Smooth muscle cell of the coronary artery (primary cell): Measurements from ENCODE around the gene PCDHB1. TPM values are rescaled to one million over a fixed set of nuclear protein-coding genes. Genes with fewer than 3 reads are reported as not detected.

Source experiments
- total RNA-seq: library from RNA; depleted of rRNA; stranded (reverse); fragments of >200 nt; gene quantifications from 2 replicates; pipeline ENCODE4 v1.2.3, GENCODE V29; 2014; ENCODE audit warnings: low replicate concordance

PCDHB1 gene, protein sequence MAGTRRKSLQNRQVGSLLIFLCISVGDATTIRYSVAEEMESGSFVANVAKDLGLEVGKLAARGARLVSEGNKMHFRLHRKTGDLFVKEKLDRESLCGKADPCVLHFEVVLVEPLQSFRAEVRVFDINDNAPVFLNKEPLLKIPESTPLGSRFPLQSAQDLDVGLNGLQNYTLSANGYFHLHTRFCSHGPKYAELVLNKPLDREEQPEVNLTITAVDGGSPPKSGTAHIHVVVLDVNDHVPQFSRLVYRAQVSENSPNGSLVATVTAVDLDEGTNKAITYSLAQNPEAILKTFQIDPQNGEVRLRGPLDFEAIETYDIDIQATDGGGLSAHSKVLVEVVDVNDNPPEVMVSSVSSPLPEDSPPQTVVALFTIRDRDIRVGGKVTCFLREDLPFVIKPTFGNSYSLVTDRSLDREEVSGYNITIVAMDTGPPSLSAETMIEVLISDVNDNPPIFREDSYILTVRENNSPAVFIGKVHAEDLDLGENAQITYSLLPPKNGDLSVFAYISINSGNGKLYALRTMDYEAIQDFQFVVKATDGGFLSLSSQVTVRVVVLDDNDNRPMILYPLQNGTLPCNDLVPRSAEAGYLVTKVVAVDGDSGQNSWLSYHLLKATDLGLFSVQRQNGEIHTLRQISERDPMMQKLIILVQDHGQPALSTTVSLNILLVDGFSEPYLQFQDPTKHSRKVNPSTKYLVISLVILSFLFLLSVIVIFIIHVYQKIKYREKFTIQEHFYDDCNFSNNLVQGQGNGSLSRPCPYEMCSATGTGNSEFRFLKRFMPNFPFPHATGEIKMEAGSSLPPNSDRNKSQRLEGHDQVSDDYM
- total RNA-seq: not detected in 2 replicates

DNA sequence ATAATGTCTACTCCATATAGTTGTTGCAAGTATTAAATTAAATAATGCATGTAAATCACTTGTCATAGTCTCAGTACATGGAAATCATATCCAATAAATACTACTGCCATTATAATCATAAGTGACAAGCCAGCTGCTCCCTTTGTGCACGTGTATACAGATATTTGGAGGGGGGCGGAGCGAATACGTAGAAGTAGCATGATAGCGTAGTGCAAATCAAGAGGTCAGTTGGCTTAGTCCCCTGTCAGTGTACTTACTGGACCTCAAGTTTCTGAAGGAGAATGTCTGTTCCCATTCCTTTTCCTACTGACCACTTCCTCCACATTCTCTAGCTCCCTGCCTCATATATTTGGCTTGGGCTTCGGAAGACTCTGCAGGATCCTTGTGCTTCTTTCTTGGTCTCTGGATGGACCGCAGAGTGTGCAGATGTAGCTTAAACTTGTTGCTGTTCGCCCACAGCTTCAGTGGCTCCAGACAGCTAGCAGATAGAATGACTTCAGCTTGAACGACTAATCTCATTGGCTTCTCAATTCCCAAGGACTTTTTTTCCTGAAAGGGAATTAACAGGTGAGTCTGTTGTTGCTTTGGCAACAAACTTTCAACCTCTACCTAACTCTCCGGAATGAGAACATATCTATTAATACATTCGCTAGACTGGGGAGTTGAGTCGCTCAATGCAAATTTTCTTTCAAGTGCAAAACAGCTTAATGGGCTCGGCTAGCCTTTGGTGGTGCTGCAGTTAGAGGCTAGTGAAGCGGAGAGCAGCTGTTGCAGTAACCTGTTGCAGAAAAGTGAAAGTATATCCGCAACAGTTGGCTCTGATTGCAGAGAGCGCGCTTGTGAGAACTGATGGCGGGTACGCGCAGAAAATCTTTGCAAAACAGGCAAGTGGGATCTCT lies at the start of gene PCDHB1:
Gene PCDHB1 (plus strand): TSS at position 753 of the 899 bp plus-strand sequence. CDS start 97 bp downstream, at position 850.

DNA sequence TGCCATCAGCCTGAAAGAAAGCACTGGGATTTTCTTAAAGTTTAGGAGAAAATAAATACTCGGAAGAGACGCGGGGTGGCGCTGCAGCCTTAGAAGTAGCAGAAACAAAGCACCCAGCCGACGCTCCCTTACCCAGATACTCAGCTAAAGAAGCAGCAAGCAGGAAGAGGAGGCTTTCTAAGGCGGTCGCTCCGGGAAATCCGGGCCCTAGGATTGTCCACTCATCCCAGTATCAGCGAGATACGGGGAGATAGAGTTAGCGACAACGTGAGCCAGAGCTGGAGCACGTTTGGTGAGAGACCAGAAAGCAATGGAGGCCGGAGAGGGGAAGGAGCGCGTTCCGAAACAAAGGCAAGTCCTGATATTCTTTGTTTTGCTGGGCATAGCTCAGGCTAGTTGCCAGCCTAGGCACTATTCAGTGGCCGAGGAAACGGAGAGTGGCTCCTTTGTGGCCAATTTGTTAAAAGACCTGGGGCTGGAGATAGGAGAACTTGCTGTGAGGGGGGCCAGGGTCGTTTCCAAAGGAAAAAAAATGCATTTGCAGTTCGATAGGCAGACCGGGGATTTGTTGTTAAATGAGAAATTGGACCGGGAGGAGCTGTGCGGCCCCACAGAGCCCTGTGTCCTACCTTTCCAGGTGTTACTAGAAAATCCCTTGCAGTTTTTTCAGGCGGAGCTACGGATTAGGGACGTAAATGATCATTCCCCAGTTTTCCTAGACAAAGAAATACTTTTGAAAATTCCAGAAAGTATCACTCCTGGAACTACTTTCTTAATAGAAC lies 43.5 kb downstream of the PCDHB1 start, which contains the start of gene PCDHB2:
Gene PCDHB2 (plus strand): TSS at position 135 of the 782 bp plus-strand sequence. CDS start 176 bp downstream, at position 311.

DNA sequence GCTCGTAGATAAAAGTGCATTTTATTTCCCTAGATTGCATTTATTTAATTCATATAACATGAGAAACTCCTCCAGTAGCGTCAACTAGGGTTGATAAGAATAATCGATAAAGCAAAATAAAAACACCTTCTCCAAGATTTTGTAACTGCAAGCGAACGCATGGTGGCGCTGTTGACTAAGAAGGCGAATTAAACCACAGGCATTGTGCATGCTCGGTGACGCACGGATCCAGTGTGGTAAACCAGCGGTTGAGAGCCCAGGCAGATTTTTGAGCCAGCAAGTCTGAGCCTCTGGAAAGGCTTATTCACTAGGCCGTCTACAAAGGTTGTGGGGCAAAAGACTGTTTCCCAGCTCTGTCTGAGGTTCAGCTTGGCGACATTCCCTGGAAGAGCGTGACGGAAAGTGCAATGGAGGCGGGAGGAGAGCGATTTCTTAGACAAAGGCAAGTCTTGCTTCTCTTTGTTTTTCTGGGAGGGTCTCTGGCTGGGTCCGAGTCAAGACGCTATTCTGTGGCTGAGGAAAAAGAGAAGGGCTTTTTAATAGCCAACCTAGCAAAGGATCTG lies 49.1 kb downstream of the PCDHB1 start, which contains the start of gene PCDHB3:
Gene PCDHB3 (plus strand): TSS at position 231 of the 563 bp plus-strand sequence. CDS start 177 bp downstream, at position 408.

Other genes with a start within 250 kb of the PCDHB1 start
- gene PCDHA4, start 244.3 kb upstream of the PCDHB1 start, total RNA-seq: 0.23 and 0.82 TPM in 2 replicates
- 0.08 TPM in 1 of 2 replicates, not detected in the other for gene PCDHA5, start 229.8 kb upstream of the PCDHB1 start, total RNA-seq
- gene PCDHA6, start 223.4 kb upstream of the PCDHB1 start, total RNA-seq: 0.53 and 2.9 TPM in 2 replicates
- gene PCDHA7, start 217.1 kb upstream of the PCDHB1 start, total RNA-seq: 0.75 and 1.5 TPM in 2 replicates
- gene PCDHA8, start 210.2 kb upstream of the PCDHB1 start, total RNA-seq: under 0.01 and 0.47 TPM in 2 replicates
- gene PCDHA9, start 203.0 kb upstream of the PCDHB1 start, total RNA-seq: under 0.01 and 0.23 TPM in 2 replicates
- gene PCDHA10, start 195.5 kb upstream of the PCDHB1 start, total RNA-seq: 0.08 and 1.4 TPM in 2 replicates
- 0.15 and 0.59 TPM in 2 replicates for gene PCDHA11, start 182.4 kb upstream of the PCDHB1 start, total RNA-seq
- gene PCDHA12, start 176.1 kb upstream of the PCDHB1 start, total RNA-seq: 0.15 and 0.59 TPM in 2 replicates
- 0.08 and 0.59 TPM in 2 replicates for gene PCDHA13, start 169.2 kb upstream of the PCDHB1 start, total RNA-seq
- gene PCDHAC1, start 125.1 kb upstream of the PCDHB1 start, total RNA-seq: under 0.01 and 0.35 TPM in 2 replicates
- 0.15 and 2.3 TPM in 2 replicates for gene PCDHAC2, start 84.9 kb upstream of the PCDHB1 start, total RNA-seq
- 1.1 and 3.7 TPM in 2 replicates for gene PCDHB2, start 43.2 kb downstream of the PCDHB1 start, total RNA-seq
- gene PCDHB3, start 49.1 kb downstream of the PCDHB1 start, total RNA-seq: 0.15 and 1.1 TPM in 2 replicates
- gene PCDHB4, start 70.4 kb downstream of the PCDHB1 start, total RNA-seq: 0.08 and 0.23 TPM in 2 replicates
- gene PCDHB5, start 83.8 kb downstream of the PCDHB1 start, total RNA-seq: 2.3 and 3.7 TPM in 2 replicates
- 0.08 TPM in 1 of 2 replicates, not detected in the other for gene PCDHB6, start 98.7 kb downstream of the PCDHB1 start, total RNA-seq
- gene PCDHB7, start 121.3 kb downstream of the PCDHB1 start, total RNA-seq: 0.30 and 0.47 TPM in 2 replicates
- gene PCDHB8, start 126.4 kb downstream of the PCDHB1 start, total RNA-seq: 0.23 and 0.35 TPM in 2 replicates
- gene PCDHB16, start 131.0 kb downstream of the PCDHB1 start, total RNA-seq: 0.23 and 0.70 TPM in 2 replicates
- 0.12 and 0.30 TPM in 2 replicates for gene PCDHB9, start 135.8 kb downstream of the PCDHB1 start, total RNA-seq
- gene PCDHB10, start 141.0 kb downstream of the PCDHB1 start, total RNA-seq: 0.59 and 0.68 TPM in 2 replicates
- 0.38 and 0.70 TPM in 2 replicates for gene PCDHB11, start 148.3 kb downstream of the PCDHB1 start, total RNA-seq
- 0.15 and 0.23 TPM in 2 replicates for gene PCDHB12, start 157.3 kb downstream of the PCDHB1 start, total RNA-seq
- 0.59 and 0.75 TPM in 2 replicates for gene PCDHB13, start 162.5 kb downstream of the PCDHB1 start, total RNA-seq
- 0.59 and 2.1 TPM in 2 replicates for gene PCDHB14, start 172.0 kb downstream of the PCDHB1 start, total RNA-seq
- 0.70 and 1.2 TPM in 2 replicates for gene PCDHB15, start 194.0 kb downstream of the PCDHB1 start, total RNA-seq